ENCODE measurements around the gene DNASE1L3. TPM values are rescaled to one million over a fixed set of nuclear protein-coding genes. Genes with fewer than 3 reads are reported as not detected.
A peak's percentile ranks its signal among the peaks of the same experiment; 100 is the strongest.

The DNASE1L3 gene
- total and polyA plus RNA-seq, 2 of the 13 experiments (the other 11 are each of a cell fraction or from before 2014, with no cell fraction given), result 0.86 to 1.7 TPM

- TF ChIP-seq ZNF224 (CRISPR knock-in tag; IDR thresholded peaks at IDR 0.05) (no peak), SIN3B (IDR thresholded peaks at IDR 0.05; ENCODE audit: low read length) (no peak), NFKB2 (CRISPR knock-in tag; IDR thresholded peaks at IDR 0.05; ENCODE audit: borderline replicate concordance) (no peak), SAP130 (CRISPR knock-in tag; IDR thresholded peaks at IDR 0.05; ENCODE audit: low read depth) (peak; percentile 61), ZMYM3 (CRISPR knock-in tag; IDR thresholded peaks at IDR 0.05) (no peak), BRCA1 (CRISPR knock-in tag; IDR thresholded peaks at IDR 0.05) (no peak), HDAC6 (IDR thresholded peaks at IDR 0.05; ENCODE audit: low read depth, low read length) (no peak), CREM (IDR thresholded peaks at IDR 0.05) (peak; percentile 71), CREM (CRISPR knock-in tag; IDR thresholded peaks at IDR 0.05) (no peak), PHB2 (IDR thresholded peaks at IDR 0.05; ENCODE audit: partially characterized antibody) (no peak), HNF4A (CRISPR knock-in tag; IDR thresholded peaks at IDR 0.05) (peak; percentile 43), ARID3A (IDR thresholded peaks at IDR 0.05; ENCODE audit: low read depth, low read length) (peak; percentile 91), IRF1 (CRISPR knock-in tag; IDR thresholded peaks at IDR 0.05; ENCODE audit: low read depth) (no peak), ZNF362 (CRISPR knock-in tag; IDR thresholded peaks at IDR 0.05; ENCODE audit: borderline replicate concordance) (no peak), ZNF672 (CRISPR knock-in tag; IDR thresholded peaks at IDR 0.05) (no peak), KLF15 (CRISPR knock-in tag; IDR thresholded peaks at IDR 0.05; ENCODE audit: borderline replicate concordance) (no peak), ZNF333 (CRISPR knock-in tag; IDR thresholded peaks at IDR 0.05; ENCODE audit: borderline replicate concordance) (no peak), PHF5A (CRISPR knock-in tag; IDR thresholded peaks at IDR 0.05; ENCODE audit: low read depth, unreplicated experiment) (no peak), ATAD3A (CRISPR knock-in tag; IDR thresholded peaks at IDR 0.05) (no peak), LRRFIP1 (CRISPR knock-in tag; conservative IDR thresholded peaks at IDR 0.05) (no peak), REPIN1 (CRISPR knock-in tag; IDR thresholded peaks at IDR 0.05; ENCODE audit: borderline replicate concordance, low read depth) (no peak), ZNF317 (CRISPR knock-in tag; IDR thresholded peaks at IDR 0.05) (no peak), ZNF615 (CRISPR knock-in tag; IDR thresholded peaks at IDR 0.05; ENCODE audit: borderline replicate concordance) (no peak), THAP8 (CRISPR knock-in tag; IDR thresholded peaks at IDR 0.05; ENCODE audit: borderline replicate concordance) (no peak), SOX5 (CRISPR knock-in tag; IDR thresholded peaks at IDR 0.05; ENCODE audit: borderline replicate concordance) (peak; percentile 90; the same call in 1 of the 2 replicates)
Measured at GRCh38 chr3:58144478-58145325, 66.1 kb downstream of the DNASE1L3 start (continued).
